Endothelial cell (in vitro differentiated cells): ENCODE data around the gene LUM. TPM values are rescaled to one million over a fixed set of nuclear protein-coding genes. Genes with fewer than 3 reads are reported as not detected.

ENCODE experiments used
- DNase-seq: peaks from one replicate; pipeline ENCODE4 v3.0.0; 2021; ENCODE audit warnings: low spot score
- H3K27ac Mint-ChIP-seq: one replicate; pipeline ENCODE4 v1.8.0; 2021; ENCODE audit warnings: mixed read lengths, inconsistent platforms; ENCODE audit not compliant: unreplicated experiment
- H3K27me3 Mint-ChIP-seq: one replicate; pipeline ENCODE4 v1.8.0; 2021; ENCODE audit warnings: mild to moderate bottlenecking, moderate library complexity, mixed read lengths, inconsistent platforms; ENCODE audit not compliant: unreplicated experiment
- H3K36me3 Mint-ChIP-seq: one replicate; pipeline ENCODE4 v1.8.0; 2021; ENCODE audit warnings: mild to moderate bottlenecking, low read depth, mixed read lengths, inconsistent platforms; ENCODE audit not compliant: unreplicated experiment
- H3K4me1 Mint-ChIP-seq: one replicate; pipeline ENCODE4 v1.8.0; 2021; ENCODE audit warnings: mild to moderate bottlenecking, mixed read lengths, inconsistent platforms; ENCODE audit not compliant: unreplicated experiment
- H3K4me3 Mint-ChIP-seq: one replicate; pipeline ENCODE4 v1.8.0; 2021; ENCODE audit warnings: mild to moderate bottlenecking, mixed read lengths, inconsistent platforms; ENCODE audit not compliant: unreplicated experiment
- H3K9me3 Mint-ChIP-seq: one replicate; pipeline ENCODE4 v1.8.0; 2021; ENCODE audit warnings: mixed read lengths, inconsistent platforms; ENCODE audit not compliant: unreplicated experiment
- CTCF ChIP-seq: fragments of 200-600 bp; sonication (generic); IDR thresholded peaks from one replicate; pipeline ENCODE4 v1.5.0; 2021; ENCODE audit warnings: antibody characterized with exemption; ENCODE audit not compliant: unreplicated experiment
- total RNA-seq: library from RNA; stranded (reverse); fragmentation: NEBNext Ultra II Directional; extraction: Animal tissue kit (Norgen Biotek cat#: 25700); gene quantifications from one replicate; pipeline ENCODE4 v1.2.1, GENCODE V29; 2021; ENCODE audit not compliant: unreplicated experiment

Gene LUM
- total RNA-seq, 1 donor from 2014 or later = 0.18 TPM

- H3K27me3 Mint-ChIP-seq = no peaks in the 10 kb centered on the region
- H3K36me3 Mint-ChIP-seq = no peaks in the 10 kb centered on the region
- no peak for DNase-seq
- no peak overlapping the region for H3K4me3 Mint-ChIP-seq
- no peak overlapping the region for H3K27ac Mint-ChIP-seq
- no peak for TF ChIP-seq CTCF
- no peaks in the 10 kb centered on the region for H3K4me1 Mint-ChIP-seq
- no peaks in the 10 kb centered on the region for H3K9me3 Mint-ChIP-seq
Measured at GRCh38 chr12:91109581-91110310, 1.5 kb downstream of the LUM start.

- H3K27me3 Mint-ChIP-seq = no peaks in the 10 kb centered on the region
- H3K36me3 Mint-ChIP-seq = no peaks in the 10 kb centered on the region
- TF ChIP-seq CTCF = peak; percentile 85
- H3K4me1 Mint-ChIP-seq = no peaks in the 10 kb centered on the region
- DNase-seq = peak; percentile 78
- no peaks in the 10 kb centered on the region for H3K9me3 Mint-ChIP-seq
- H3K4me3 Mint-ChIP-seq = no peak overlapping the region
- H3K27ac Mint-ChIP-seq = no peak overlapping the region
Measured at GRCh38 chr12:91109148-91109564, 2.1 kb downstream of the LUM start.

GRCh38 chr12:91108196-91108755 lies 3.0 kb downstream of the LUM start:
- Mint-ChIP-seq H3K27me3 (no peaks in the 10 kb centered on the region), H3K9me3 (no peaks in the 10 kb centered on the region), H3K4me1 (no peaks in the 10 kb centered on the region), H3K36me3 (no peaks in the 10 kb centered on the region), H3K4me3 (no peak overlapping the region), H3K27ac (no peak overlapping the region)
- DNase-seq = no peak
- no peak for TF ChIP-seq CTCF

- no peak for DNase-seq
- Mint-ChIP-seq H3K4me1 (no peaks in the 10 kb centered on the region), H3K4me3 (no peak overlapping the region), H3K9me3 (no peaks in the 10 kb centered on the region), H3K27me3 (no peaks in the 10 kb centered on the region), H3K27ac (no peak overlapping the region), H3K36me3 (no peaks in the 10 kb centered on the region)
- no peak for TF ChIP-seq CTCF
Measured at GRCh38 chr12:91106283-91106682, 5.0 kb downstream of the LUM start.

GRCh38 chr12:91105807-91106206 lies 5.5 kb downstream of the LUM start:
- H3K4me1 Mint-ChIP-seq = no peaks in the 10 kb centered on the region
- no peaks in the 10 kb centered on the region for H3K36me3 Mint-ChIP-seq
- H3K27me3 Mint-ChIP-seq = no peaks in the 10 kb centered on the region
- no peak for DNase-seq
- H3K27ac Mint-ChIP-seq = no peak overlapping the region
- TF ChIP-seq CTCF = no peak
- no peaks in the 10 kb centered on the region for H3K9me3 Mint-ChIP-seq
- H3K4me3 Mint-ChIP-seq = no peak overlapping the region
